Measurements from ENCODE around the gene TMTC3.

TMTC3 gene

DNA sequence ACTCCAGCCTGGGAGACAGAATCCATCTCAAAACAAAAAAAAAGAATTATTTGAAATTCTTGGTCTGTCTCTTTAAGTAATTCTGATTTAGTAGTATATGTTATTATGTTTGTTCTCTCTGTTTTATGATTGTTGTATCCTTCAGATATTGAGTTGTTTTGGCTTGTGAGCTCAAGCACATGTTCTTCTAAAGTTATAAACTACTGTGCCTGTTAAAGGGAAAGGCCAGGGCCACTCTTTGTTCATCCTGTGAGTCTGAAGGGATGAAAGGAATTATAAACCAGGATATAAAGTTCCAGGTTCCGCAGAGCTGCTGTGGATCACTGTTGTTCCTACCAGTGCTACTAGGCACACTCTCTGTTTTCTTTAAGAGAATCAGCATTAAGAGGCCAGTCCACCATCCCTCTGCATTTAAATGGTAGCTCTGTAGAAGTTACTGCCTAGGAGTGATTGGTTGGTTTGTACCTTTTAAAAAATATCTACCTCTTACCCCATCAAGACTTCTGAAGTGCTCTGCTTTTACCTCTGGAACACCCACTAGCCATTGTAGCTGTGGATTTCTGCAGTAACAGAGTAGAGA is 14.1 kb downstream of the TMTC3 start:
- no peak for DNase-seq (ENCODE audit: low spot score)
- Histone ChIP-seq H3K36me3 (ENCODE audit: low read depth) (peaks cover 33% of the 10 kb centered on the region), H3K4me1 (ENCODE audit: insufficient read depth, poor library complexity, severe bottlenecking) (no peaks in the 10 kb centered on the region), H3K4me3 (ENCODE audit: severe bottlenecking) (no peak overlapping the region), H3K9me3 (ENCODE audit: severe bottlenecking) (no peaks in the 10 kb centered on the region), H3K27me3 (ENCODE audit: insufficient read depth, poor library complexity, severe bottlenecking) (no peaks in the 10 kb centered on the region), H3K27ac (ENCODE audit: poor library complexity, severe bottlenecking) (no peak overlapping the region)
- TF ChIP-seq, protein P1, sequence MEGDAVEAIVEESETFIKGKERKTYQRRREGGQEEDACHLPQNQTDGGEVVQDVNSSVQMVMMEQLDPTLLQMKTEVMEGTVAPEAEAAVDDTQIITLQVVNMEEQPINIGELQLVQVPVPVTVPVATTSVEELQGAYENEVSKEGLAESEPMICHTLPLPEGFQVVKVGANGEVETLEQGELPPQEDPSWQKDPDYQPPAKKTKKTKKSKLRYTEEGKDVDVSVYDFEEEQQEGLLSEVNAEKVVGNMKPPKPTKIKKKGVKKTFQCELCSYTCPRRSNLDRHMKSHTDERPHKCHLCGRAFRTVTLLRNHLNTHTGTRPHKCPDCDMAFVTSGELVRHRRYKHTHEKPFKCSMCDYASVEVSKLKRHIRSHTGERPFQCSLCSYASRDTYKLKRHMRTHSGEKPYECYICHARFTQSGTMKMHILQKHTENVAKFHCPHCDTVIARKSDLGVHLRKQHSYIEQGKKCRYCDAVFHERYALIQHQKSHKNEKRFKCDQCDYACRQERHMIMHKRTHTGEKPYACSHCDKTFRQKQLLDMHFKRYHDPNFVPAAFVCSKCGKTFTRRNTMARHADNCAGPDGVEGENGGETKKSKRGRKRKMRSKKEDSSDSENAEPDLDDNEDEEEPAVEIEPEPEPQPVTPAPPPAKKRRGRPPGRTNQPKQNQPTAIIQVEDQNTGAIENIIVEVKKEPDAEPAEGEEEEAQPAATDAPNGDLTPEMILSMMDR (IDR thresholded peaks at IDR 0.05; ENCODE audit: poor library complexity, severe bottlenecking): no peak
- no peak for ATAC-seq (ENCODE audit: low read depth)

DNA sequence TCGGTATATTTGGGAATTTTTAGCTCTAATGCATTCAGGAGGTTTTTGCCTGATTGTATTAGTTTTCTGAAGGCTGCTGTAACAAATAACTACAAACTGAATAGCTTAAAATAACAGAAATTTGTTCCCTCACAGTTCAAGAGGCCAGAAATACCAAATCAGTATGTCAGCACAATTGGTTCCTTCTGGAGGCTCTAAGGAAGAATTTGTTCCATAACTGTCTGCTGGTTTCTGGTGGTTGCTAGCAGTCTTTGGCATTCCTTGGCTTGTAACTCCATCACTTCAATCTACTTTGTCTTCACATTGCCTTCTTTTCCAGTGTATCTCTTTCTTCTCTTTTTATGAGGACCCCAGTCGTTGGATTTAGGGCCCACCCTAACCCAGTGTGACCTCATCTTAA is 21.3 kb downstream of the TMTC3 start:
- ATAC-seq (ENCODE audit: low read depth): no peak
- H3K36me3 ChIP-seq (ENCODE audit: low read depth): peaks cover 65% of the 10 kb centered on the region
- TF ChIP-seq, protein P1 (IDR thresholded peaks at IDR 0.05; ENCODE audit: poor library complexity, severe bottlenecking): no peak
- no peaks in the 10 kb centered on the region for H3K9me3 ChIP-seq (ENCODE audit: severe bottlenecking)
- H3K4me1 ChIP-seq (ENCODE audit: insufficient read depth, poor library complexity, severe bottlenecking): no peaks in the 10 kb centered on the region
- H3K27ac ChIP-seq (ENCODE audit: poor library complexity, severe bottlenecking): no peak overlapping the region
- no peak overlapping the region for H3K4me3 ChIP-seq (ENCODE audit: severe bottlenecking)
- no peaks in the 10 kb centered on the region for H3K27me3 ChIP-seq (ENCODE audit: insufficient read depth, poor library complexity, severe bottlenecking)
- no peak for DNase-seq (ENCODE audit: low spot score)

DNA sequence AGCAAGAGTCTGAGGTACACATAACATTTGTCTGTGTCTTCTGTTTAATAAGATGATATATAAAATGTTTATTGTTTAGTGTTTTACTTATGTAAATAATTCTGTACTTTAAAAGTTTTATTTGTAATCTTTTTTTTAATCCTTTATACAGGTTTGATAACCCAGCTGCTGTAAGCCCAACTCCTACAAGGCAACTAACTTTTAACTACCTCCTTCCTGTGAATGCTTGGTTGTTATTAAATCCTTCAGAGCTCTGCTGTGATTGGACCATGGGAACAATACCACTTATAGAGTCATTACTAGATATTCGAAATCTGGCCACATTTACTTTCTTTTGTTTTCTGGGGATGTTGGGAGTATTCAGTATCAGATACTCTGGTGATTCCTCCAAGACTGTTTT is 24.1 kb downstream of the TMTC3 start:
- H3K36me3 ChIP-seq (ENCODE audit: low read depth): peaks cover 51% of the 10 kb centered on the region
- DNase-seq (ENCODE audit: low spot score): no peak

DNA sequence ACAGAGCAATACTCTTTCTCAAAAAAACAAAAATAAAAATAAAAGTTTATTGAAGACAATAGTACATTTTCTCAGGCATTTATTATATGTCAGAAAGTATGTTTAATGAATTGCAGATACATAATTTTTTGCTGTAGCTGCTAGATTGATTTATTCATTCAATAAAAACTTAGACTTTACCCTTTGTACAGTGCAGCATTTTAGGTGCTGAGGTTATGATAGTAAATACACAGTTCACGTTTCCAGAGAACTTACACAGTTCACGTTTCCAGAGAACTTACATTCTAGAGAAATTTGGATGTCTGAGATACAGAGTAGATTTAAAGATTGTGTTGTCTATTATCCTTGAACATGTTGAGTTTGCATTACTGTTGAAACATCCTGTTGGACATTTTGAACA is 25.3 kb downstream of the TMTC3 start:
- Histone ChIP-seq H3K36me3 (ENCODE audit: low read depth) (peaks cover 41% of the 10 kb centered on the region), H3K27ac (ENCODE audit: poor library complexity, severe bottlenecking) (no peak overlapping the region), H3K27me3 (ENCODE audit: insufficient read depth, poor library complexity, severe bottlenecking) (no peaks in the 10 kb centered on the region), H3K4me3 (ENCODE audit: severe bottlenecking) (no peak overlapping the region), H3K9me3 (ENCODE audit: severe bottlenecking) (no peaks in the 10 kb centered on the region), H3K4me1 (ENCODE audit: insufficient read depth, poor library complexity, severe bottlenecking) (peaks cover 4% of the 10 kb centered on the region)
- TF ChIP-seq, protein P1 (IDR thresholded peaks at IDR 0.05; ENCODE audit: poor library complexity, severe bottlenecking): no peak
- ATAC-seq (ENCODE audit: low read depth) (no peak), DNase-seq (ENCODE audit: low spot score) (no peak)

More for the DNA sequence above, 24.1 kb downstream of the TMTC3 start:
- ATAC-seq (ENCODE audit: low read depth): no peak
- Histone ChIP-seq H3K4me1 (ENCODE audit: insufficient read depth, poor library complexity, severe bottlenecking) (no peaks in the 10 kb centered on the region), H3K27me3 (ENCODE audit: insufficient read depth, poor library complexity, severe bottlenecking) (no peaks in the 10 kb centered on the region), H3K27ac (ENCODE audit: poor library complexity, severe bottlenecking) (no peak overlapping the region), H3K9me3 (ENCODE audit: severe bottlenecking) (no peaks in the 10 kb centered on the region), H3K4me3 (ENCODE audit: severe bottlenecking) (no peak overlapping the region)
- TF ChIP-seq, protein P1 (IDR thresholded peaks at IDR 0.05; ENCODE audit: poor library complexity, severe bottlenecking): no peak

DNA sequence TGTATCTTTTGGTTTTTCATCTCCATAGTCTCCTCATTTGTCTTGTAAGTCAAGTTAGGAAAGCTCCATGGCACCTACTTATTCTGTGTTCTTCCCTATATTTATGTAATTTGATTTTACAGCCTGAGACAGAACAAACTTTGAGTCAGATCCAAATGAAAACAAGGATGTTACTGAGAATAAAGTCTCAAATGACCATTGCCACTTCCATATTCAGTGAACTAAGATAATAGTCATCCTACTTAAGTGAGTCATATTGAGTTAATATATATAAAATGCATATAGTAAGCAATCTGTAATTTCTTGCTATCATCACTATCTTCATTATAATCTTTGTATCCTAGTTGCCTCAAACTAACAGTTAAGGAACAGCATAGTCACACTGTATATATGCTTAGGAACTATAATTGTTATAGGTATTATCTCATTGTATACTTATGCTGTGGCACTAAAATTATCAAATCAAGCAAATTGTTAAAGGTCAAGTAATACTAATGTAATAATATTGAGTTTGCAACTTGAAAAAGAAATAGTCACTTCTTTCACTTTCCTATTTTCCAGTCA is 30.8 kb downstream of the TMTC3 start:
- ATAC-seq (ENCODE audit: low read depth): peak; percentile 80
- Histone ChIP-seq H3K27ac (ENCODE audit: poor library complexity, severe bottlenecking) (peak overlapping the region; percentile 18), H3K36me3 (ENCODE audit: low read depth) (peaks cover 43% of the 10 kb centered on the region), H3K9me3 (ENCODE audit: severe bottlenecking) (no peaks in the 10 kb centered on the region), H3K4me3 (ENCODE audit: severe bottlenecking) (no peak overlapping the region), H3K27me3 (ENCODE audit: insufficient read depth, poor library complexity, severe bottlenecking) (no peaks in the 10 kb centered on the region), H3K4me1 (ENCODE audit: insufficient read depth, poor library complexity, severe bottlenecking) (peaks cover 13% of the 10 kb centered on the region)
- DNase-seq (ENCODE audit: low spot score): no peak
- TF ChIP-seq, protein P1 (IDR thresholded peaks at IDR 0.05; ENCODE audit: poor library complexity, severe bottlenecking): no peak
